Tibial nerve (tissue), 4 donors: ENCODE data around the gene TRAPPC3. TPM values are rescaled to one million over a fixed set of nuclear protein-coding genes. Genes with fewer than 3 reads are reported as not detected.
A peak's percentile ranks its signal among the peaks of the same experiment; 100 is the strongest.

ENCODE experiments used
- DNase-seq, 2 donors: peaks; one replicate each; pipeline ENCODE4 v3.0.0-alpha.2; 2019; ENCODE audit warnings: low spot score in 2 of 2
- H3K27ac ChIP-seq, 4 donors: fragments of 200-600 bp; sonication (generic) in 3 of 4; one replicate each; pipeline ENCODE4 v1.5.1; 2017 to 2019; ENCODE audit warnings: mild to moderate bottlenecking in 1 of 4
- H3K27me3 ChIP-seq, 2 donors: fragments of 200-600 bp; sonication (generic) in 1 of 2; one replicate each; pipeline versions ENCODE4 v1.5.1 to v1.6.0; 2017 to 2019
- H3K36me3 ChIP-seq, 3 donors: fragments of 200-600 bp; sonication (generic); one replicate each; pipeline ENCODE4 v1.5.1; 2018 to 2019
- H3K4me1 ChIP-seq, 4 donors: fragments of 200-600 bp; sonication (generic) in 3 of 4; one replicate each; pipeline ENCODE4 v1.5.1; 2017 to 2019
- H3K4me3 ChIP-seq, 4 donors: fragments of 200-600 bp; sonication (generic) in 3 of 4; one replicate each; pipeline ENCODE4 v1.5.1; 2017 to 2019; ENCODE audit warnings: mild to moderate bottlenecking in 1 of 4, moderate library complexity in 1 of 4
- H3K9me3 ChIP-seq, 4 donors: fragments of 200-600 bp; sonication (generic) in 3 of 4; one replicate each; pipeline ENCODE4 v1.5.1; 2017 to 2019
- EP300 ChIP-seq, 2 donors: sonication (generic); formaldehyde crosslinking; IDR thresholded peaks; one replicate each; pipeline ENCODE4 v1.6.1; 2017; ENCODE audit warnings: antibody characterized with exemption in 2 of 2, mild to moderate bottlenecking in 1 of 2
- POLR2A ChIP-seq, 2 donors: fragments of 450-650 bp; IDR thresholded peaks; one replicate each; pipeline ENCODE4 v1.6.1; 2017; ENCODE audit warnings: antibody characterized with exemption in 2 of 2, mild to moderate bottlenecking in 2 of 2, moderate library complexity in 2 of 2
- WGBS, 2 donors: methylation state at CpG; one replicate each; pipeline ENCODE4 v1.1.5; 2018; 5-methylcytosine and 5-hydroxymethylcytosine counted together
- total RNA-seq, 4 donors: library from RNA; depleted of rRNA; stranded (reverse); fragments of >200 nt; gene quantifications; one replicate each; pipeline ENCODE4 v1.1.0, GENCODE V29; 2016
- TF ChIP-seq, protein P1 (sequence below), 5 experiments: fragments of 200-600 bp in 3 of 5; fragments of 450-650 bp in 2 of 5; sonication (generic) in 3 of 5; IDR thresholded peaks; one replicate each; pipeline ENCODE4 v1.5.1; 2016 to 2019; ENCODE audit warnings: antibody characterized with exemption in 5 of 5, mild to moderate bottlenecking in 3 of 5, moderate library complexity in 2 of 5

TRAPPC3 gene
- total RNA-seq, 4 donors from 2014 or later: 48.0 to 90.4 (median 69.1) TPM

GRCh38 chr1:36164361-36164760 lies 15.1 kb upstream of the TRAPPC3 start:
- TF ChIP-seq EP300 (IDR thresholded peaks at IDR 0.05): no peak
- no peak for TF ChIP-seq POLR2A (IDR thresholded peaks at IDR 0.05)
- TF ChIP-seq, protein P1, sequence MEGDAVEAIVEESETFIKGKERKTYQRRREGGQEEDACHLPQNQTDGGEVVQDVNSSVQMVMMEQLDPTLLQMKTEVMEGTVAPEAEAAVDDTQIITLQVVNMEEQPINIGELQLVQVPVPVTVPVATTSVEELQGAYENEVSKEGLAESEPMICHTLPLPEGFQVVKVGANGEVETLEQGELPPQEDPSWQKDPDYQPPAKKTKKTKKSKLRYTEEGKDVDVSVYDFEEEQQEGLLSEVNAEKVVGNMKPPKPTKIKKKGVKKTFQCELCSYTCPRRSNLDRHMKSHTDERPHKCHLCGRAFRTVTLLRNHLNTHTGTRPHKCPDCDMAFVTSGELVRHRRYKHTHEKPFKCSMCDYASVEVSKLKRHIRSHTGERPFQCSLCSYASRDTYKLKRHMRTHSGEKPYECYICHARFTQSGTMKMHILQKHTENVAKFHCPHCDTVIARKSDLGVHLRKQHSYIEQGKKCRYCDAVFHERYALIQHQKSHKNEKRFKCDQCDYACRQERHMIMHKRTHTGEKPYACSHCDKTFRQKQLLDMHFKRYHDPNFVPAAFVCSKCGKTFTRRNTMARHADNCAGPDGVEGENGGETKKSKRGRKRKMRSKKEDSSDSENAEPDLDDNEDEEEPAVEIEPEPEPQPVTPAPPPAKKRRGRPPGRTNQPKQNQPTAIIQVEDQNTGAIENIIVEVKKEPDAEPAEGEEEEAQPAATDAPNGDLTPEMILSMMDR (IDR thresholded peaks at IDR 0.05): no peak
- no peaks in the 10 kb centered on the region for H3K27me3 ChIP-seq
- 94% methylated on average over 2 of the region's 2 CpGs for WGBS, 2 donors
- peaks cover 0 to 61% (median 27%) of the 10 kb centered on the region in 4 donors for H3K4me1 ChIP-seq
- H3K27ac ChIP-seq: peak overlapping the region in 1 of 4 donors; percentile 21
- no peaks in the 10 kb centered on the region for H3K9me3 ChIP-seq
- no peak for DNase-seq
- peaks cover 0 to 9% (median 0%) of the 10 kb centered on the region in 3 donors for H3K36me3 ChIP-seq
- H3K4me3 ChIP-seq: no peak overlapping the region

DNA sequence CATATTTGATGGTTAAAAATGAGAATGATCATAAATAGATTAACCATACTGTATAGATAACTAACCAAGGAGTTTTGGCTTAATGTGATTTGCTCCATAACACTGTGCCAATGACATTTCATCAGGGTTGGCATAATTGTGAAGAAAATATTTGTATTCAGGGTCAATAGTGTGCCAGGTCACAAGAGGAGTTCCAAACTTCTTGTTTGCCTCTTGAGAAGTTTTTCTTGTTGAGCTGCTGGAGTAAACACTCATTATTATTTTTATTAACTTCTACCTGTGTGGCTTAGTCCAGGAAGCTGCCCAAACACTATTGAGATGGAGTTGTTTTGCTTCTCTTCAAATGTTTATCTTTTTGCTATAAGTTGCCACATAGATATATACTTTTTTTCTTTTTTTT lies 14.1 kb upstream of the TRAPPC3 start:
- Histone ChIP-seq H3K27ac (peak overlapping the region in 2 of 4 donors; percentile 97 to 99), H3K4me3 (no peak overlapping the region), H3K27me3 (no peaks in the 10 kb centered on the region)

GRCh38 chr1:36162680-36163239 lies 13.5 kb upstream of the TRAPPC3 start:
- Histone ChIP-seq H3K4me1 (peaks cover 0 to 71% (median 42%) of the 10 kb centered on the region in 4 donors), H3K9me3 (no peaks in the 10 kb centered on the region), H3K36me3 (peaks cover 0 to 5% (median 0%) of the 10 kb centered on the region in 3 donors), H3K27me3 (no peaks in the 10 kb centered on the region), H3K27ac (peak overlapping the region; percentile 83 to 99 (median 91)), H3K4me3 (no peak overlapping the region)
- TF ChIP-seq, protein P1 (IDR thresholded peaks at IDR 0.05): no peak
- no peak for TF ChIP-seq EP300 (IDR thresholded peaks at IDR 0.05)
- no peak for TF ChIP-seq POLR2A (IDR thresholded peaks at IDR 0.05)
- DNase-seq: no peak
- 40 to 46% methylated on average over 1 of the region's 1 CpG for WGBS, 2 donors

More for the DNA sequence above, 14.1 kb upstream of the TRAPPC3 start:
- H3K9me3 ChIP-seq: no peaks in the 10 kb centered on the region
- H3K36me3 ChIP-seq: peaks cover 0 to 9% (median 0%) of the 10 kb centered on the region in 3 donors
- TF ChIP-seq POLR2A (IDR thresholded peaks at IDR 0.05): no peak
- TF ChIP-seq, protein P1 (IDR thresholded peaks at IDR 0.05): no peak
- DNase-seq: no peak
- H3K4me1 ChIP-seq: peaks cover 0 to 68% (median 35%) of the 10 kb centered on the region in 4 donors

DNA sequence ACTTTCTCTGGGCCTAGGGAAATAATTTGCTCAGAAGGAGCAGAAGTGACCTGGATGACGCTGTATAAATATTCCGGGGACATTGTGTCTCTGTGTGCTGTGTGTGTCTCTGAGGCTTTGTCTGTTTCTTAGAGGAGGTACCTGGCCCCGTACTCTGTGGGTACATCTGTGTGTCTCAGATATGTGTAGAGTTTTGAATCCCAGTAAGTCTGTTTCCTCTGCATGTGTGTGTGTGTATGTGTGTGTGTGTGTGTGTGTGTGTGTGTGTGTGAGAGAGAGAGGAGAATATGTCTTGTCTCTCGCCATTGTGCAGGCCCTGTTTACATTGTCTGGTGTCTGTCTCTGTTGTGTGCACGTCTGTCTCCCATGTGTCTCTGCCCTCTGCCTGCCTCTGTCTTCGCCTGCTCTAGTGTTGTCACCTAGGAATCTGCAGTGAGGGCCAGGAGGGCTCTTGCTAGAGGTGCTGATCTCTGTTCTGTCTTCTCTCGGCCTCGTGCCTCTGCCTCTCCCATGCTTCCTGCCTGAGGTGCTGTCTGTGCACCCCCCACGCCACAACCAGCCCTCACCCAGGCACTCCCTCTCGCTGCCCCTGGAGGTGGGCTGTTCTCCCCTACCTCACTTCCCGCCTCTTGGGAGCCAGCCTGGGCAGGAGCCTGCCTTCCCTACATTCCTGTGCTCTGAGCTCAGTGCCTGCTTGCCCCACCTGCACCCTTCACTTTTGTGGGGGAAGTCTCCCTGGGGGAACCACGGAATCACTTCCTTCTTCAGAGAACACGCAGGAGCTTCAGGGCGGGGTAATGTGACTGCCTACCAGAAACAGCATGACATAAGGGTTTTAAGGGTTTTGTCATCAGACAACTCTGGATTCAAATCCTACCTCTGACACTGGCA lies 12.6 kb upstream of the TRAPPC3 start:
- peaks cover 0 to 74% (median 46%) of the 10 kb centered on the region in 4 donors for H3K4me1 ChIP-seq
- no peaks in the 10 kb centered on the region for H3K36me3 ChIP-seq
- peak overlapping the region; percentile 83 to 99 (median 91) for H3K27ac ChIP-seq
- H3K9me3 ChIP-seq: no peaks in the 10 kb centered on the region
- no peaks in the 10 kb centered on the region for H3K27me3 ChIP-seq
- TF ChIP-seq POLR2A (IDR thresholded peaks at IDR 0.05) (no peak), EP300 (IDR thresholded peaks at IDR 0.05) (no peak)
- TF ChIP-seq, protein P1 (IDR thresholded peaks at IDR 0.05): no peak
- peak overlapping the region in 2 of 4 donors; percentile 39 to 54 for H3K4me3 ChIP-seq
- DNase-seq: no peak
- WGBS, 2 donors: 34 to 41% methylated on average over 14 of the region's 14 CpGs
